Fibroblast of peridontal ligament (primary cell): ENCODE results near the gene TMEM132D.

Source experiments
- DNase-seq: peaks from one replicate; pipeline ENCODE4 v3.0.0-alpha.2; 2010; ENCODE audit errors: extremely low read depth

Gene TMEM132D

DNA sequence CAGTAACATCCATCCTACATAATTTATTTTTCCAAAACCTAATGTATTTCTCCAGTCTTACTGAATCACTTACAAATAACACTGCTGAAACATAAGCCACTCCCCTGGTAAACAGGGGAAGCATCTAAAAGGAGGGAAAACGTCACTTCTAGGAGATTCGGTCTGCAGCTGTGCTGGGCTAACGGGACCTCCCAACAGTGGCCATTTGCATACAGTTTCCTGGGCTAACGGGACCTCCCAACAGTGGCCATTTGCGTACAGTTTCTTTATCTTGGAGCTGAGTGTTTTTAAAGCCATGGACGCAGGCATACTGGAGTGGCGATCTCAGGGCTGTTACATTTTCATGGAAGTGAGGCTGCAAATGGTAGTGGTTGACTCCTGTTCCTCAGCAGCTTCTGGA, 242.9 kb downstream of the TMEM132D start:
- DNase-seq, result no peak

DNA sequence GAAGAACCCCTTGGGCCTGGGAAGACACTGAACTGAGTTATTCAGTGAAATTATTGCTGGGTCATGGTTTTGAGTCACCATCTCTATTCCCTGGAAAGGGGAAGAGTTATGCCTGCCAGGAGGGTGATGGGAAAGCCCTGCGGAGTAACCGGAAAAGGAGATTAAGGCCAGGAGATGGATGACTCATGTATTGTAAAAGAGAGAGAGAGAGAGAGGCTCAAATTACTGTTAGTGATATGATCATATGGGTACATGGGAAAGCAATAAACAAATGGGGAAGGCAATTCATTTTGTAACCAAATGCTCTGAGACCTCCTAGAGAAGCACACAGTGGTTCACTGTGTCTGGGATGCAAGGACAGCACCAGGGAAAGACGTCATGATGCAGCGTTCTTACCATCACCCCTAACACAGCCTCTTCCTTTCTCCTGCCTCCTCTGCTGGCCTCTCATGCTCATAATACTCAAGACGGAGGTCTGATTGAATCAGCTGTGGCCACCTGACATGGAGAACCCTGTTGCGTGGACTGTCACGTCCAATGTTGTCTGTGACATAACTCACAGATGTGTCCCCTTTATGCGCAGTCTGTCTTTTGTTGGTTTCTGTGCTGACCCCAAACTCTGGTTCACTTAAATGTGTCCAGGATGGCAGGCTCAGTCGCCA, 243.7 kb downstream of the TMEM132D start:
- no peak for DNase-seq

DNA sequence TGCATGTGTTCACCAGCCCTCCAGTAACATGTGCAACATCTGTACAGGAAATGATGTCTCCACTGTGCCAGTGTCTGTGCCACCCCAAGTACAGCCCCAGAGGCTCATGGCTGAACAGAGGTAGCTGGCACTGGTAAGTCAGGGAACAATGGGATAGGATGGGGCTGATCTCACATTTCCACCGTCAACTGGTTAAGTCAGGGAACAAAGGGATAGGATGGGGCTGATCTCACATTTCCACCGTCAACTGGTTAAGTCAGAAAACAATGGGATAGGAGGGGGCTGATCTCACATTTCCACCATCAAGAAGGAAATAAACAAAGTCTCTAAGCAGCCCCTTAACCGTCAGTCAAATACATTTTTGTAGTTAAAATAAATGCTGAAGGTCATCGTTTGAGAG, 246.6 kb downstream of the TMEM132D start:
- DNase-seq, result no peak

GRCh38 chr12:129651951-129652350, 251.9 kb downstream of the TMEM132D start:
- DNase-seq, result no peak

DNA sequence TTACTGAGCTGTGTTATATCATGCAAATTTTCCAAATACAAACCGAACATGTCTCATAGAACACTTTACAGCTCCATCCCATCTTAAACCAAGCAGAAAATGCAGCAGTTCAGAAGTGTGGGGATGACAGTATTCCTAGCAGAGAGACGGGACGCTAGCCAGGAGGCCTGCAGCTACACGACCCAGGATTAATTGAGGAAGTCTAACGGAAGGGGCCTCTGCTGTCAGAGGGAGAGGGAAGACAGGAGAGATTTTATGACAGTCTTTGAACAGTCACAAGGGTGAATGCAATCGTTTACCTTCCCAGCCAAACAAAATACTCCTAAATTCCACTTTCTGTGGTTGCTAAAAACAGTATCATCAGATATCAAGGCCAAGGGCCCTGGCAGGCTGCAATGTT, 261.9 kb downstream of the TMEM132D start:
- no peak for DNase-seq

DNA sequence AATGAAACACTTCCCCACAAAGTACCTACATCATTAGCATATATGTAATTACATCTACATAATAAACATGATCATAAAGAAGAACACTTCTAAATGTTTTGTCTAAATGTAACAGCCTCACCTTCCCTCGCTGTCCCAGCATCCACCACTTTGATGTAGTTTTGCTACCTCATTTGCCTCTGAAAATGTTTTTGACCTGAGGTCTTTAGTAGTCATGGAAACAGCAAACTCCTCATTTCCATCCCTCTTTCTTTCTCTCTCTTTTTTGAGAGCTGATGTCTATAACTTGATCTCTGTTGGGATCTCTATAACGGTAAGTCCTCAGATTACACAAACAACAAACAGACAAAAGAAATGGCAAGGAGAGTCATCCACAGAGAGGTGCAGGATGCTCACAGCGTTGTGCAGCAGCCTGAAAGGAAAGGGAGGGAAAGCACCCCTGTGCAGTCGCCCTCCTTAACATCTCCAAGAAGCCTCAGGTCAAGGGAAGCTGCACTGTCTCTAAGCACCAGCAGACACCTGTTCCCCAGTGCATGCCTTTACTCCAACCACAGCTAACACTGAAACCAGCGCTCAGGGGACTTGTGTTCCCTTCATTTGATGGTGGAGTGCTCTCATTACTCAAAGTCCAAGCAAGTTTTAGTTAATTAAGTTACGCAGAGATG, 268.7 kb downstream of the TMEM132D start:
- no peak for DNase-seq

DNA sequence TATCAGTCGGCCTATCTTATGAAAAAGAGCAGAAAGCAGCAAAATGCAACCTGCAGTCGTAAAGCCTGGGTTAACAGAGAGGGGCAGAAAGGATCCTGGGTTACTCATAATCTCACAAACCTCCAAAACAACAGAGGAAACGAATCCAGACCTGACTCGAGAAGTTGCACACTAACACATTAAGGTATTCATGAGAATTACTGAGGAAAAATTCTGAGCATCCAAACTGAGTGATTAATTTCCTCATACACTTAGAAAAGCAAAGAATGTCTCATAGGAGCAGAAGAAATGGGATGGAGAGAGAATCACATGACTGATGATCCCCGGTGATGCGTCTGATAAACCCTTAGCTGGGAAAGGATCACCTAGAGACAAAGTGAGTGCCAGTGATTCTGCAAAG, 272.5 kb downstream of the TMEM132D start:
- no peak for DNase-seq

- DNase-seq, result no peak
These were observed 273.9 kb downstream of the TMEM132D start for GRCh38 chr12:129629901-129630300.

GRCh38 chr12:129622566-129622965, 281.3 kb downstream of the TMEM132D start:
- no peak for DNase-seq

- no peak for DNase-seq
These were observed 284.6 kb downstream of the TMEM132D start for GRCh38 chr12:129619271-129619670.

DNA sequence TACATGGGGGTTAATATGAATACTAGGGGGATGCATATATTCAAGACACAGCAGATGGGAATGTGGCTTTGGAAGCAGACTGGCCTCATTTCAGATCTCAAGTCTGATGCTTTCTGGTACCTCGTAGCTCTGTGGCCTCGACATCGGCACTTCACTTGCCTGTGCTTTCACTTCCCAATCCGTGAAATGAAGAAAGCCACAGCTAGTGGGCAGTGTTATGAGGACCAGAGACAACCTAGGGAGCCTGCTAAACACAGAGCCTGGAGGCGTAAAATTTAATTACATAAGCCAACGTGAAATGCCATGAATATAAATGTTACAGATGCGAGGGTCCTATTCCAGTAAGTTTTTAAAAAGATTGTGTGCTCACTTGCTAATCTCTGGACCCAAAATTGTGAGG, 286.0 kb downstream of the TMEM132D start:
- no peak for DNase-seq

DNA sequence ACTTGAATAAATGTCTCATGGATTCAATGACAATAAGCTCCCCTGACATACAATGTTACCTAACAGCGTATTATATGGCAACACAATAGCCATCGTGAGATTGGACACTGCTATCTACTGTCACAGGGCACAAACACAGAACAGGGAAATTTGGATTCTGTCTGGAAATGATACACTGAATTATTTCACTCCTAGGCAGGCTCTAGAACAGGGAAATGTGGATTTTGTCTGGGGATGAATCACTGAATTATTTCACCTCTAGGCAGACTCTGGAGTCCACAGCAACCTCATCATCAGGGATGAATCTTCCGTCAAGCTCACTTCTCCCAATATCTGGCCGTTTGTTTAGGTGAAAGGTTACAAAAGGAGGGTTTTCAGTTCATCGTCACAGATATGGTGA, 288.8 kb downstream of the TMEM132D start:
- no peak for DNase-seq

DNA sequence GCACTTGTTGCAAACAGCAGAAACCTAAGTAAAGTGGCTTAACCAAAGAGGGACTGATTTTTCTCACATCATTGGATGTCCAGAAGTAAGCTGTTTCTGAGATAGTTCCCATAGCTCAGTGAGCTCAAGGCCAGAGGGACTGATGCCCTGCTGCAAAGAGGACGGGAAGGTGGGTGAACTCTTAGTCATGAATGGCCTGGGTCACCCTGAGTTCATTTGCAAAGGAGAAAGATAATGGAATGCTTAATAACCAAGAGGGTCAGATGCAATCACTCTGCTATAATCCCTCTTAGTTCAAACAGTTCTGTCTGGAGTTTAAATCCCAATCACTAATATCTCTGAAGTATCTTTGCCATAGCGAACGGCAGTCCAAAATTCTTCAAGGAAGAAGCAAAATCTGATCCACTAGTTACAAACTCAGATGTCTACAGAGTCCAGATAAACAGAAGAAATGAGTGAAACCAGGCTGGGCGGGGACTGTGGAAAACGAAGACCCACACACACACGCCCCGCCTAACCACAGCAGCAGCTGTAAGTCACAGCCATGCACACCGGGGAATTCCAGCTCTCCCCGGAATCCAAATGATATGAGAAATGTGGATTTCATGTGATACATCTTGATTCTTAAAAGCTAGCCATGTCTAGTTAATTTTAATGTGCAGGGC, 289.5 kb downstream of the TMEM132D start:
- no peak for DNase-seq

- DNase-seq, result no peak
These were observed 290.5 kb downstream of the TMEM132D start for GRCh38 chr12:129613314-129613713.

- no peak for DNase-seq
These were observed 293.2 kb downstream of the TMEM132D start for GRCh38 chr12:129610601-129611120.

DNA sequence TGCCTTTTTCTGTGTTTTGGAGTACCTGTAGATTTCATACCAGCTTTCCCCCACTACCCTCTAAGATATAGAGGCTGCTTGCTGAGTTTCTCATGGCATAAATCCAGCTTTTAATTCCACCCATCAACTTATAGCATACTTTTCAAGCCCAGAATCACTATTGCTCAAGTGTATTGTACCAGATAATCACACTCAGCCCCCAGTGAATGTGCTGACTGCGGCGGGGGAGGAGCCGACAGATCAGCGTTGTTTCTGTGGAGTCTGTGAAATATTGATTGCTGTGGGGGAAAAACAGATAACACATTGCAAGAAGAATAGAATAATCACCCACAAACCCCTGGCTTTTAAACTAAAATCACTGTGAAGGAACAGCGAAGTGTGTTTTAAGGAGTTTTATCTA, 296.1 kb downstream of the TMEM132D start:
- DNase-seq, result no peak

DNA sequence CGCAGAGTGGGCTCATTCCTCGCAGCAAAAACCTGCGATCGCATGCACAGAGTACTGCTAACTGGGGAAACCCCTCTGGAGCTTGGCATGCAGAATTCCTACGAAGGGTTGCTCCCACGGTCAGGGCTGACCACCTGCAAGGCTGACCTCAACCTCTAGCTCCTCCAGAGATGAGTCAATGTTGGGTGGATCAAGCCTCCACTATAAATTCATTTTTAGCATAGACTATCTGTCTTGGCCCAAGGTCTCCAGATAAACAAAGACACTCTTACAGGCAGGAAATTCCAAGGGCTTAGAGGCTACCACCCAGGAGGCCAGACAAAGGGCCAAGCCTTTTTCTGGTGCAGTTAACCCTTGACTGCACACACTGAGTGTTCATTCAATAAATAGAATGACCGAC, 296.5 kb downstream of the TMEM132D start:
- no peak for DNase-seq

DNA sequence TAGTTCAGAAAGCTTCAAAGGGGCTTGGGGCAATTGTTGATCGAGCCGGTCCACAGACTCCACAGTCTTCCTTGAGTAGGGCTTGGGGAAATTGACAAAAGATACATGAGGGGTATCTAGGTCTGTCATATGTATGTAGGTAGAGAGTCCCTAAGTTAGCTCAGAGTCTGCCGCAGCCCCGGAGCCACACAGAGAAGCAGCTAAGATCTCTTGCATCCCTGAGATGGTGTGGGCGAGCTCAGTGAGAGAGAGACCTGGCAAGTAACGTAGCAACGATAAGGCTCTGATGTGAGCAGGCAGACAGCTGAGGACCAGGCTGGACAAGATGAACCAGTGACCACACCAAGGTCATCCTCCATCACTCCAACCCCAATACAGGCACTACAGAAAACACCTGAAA, 297.6 kb downstream of the TMEM132D start:
- DNase-seq, result no peak

- DNase-seq, result no peak
These were observed 298.2 kb downstream of the TMEM132D start for GRCh38 chr12:129605666-129606065.

- no peak for DNase-seq
These were observed 299.3 kb downstream of the TMEM132D start for GRCh38 chr12:129604506-129604905.

GRCh38 chr12:129599406-129599805, 304.4 kb downstream of the TMEM132D start:
- no peak for DNase-seq

DNA sequence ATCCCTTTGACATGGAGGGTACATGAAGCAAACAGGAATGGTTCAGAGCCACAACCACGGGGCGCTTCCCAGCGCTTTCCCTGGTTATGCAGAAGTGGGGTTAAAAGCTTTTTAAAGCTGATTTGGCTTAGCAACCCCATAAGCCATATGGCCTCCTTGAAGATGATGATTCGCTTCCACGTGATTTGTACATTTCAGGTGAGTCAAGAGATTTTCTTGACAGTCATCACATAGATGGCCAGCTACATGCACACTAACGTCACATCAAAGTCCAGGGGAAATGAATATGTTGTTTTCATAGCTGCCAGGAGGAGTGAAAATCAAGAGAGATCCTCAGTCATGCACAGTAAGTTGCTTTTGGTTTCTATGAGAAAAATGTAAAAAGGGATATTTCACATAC, 309.7 kb downstream of the TMEM132D start:
- DNase-seq, result no peak

GRCh38 chr12:129592449-129592848, 311.4 kb downstream of the TMEM132D start:
- no peak for DNase-seq
